IMR-90 (cell line): Measurements from ENCODE around the gene USP36. TPM values are rescaled to one million over a fixed set of nuclear protein-coding genes. Genes with fewer than 3 reads are reported as not detected.

Experiments used
- ATAC-seq: fragments of 200-7000 bp; cut with Tn5 transposase; 2 replicates; pipeline ENCODE4 v1.9.1; 2020; ENCODE audit warnings: low read depth, mild to moderate bottlenecking, moderate library complexity
- BruUV-seq: library from RNA; stranded (reverse); fragments of 400-500 nt; replicated peaks from 2 replicates; lab custom pipeline; 2021; lab: Mats Ljungman, UMichigan
- CTCF ChIA-PET: fragments of 300-600 bp; formaldehyde crosslinking; extraction: SDS; loops from one replicate; lab custom pipeline; 2021; ENCODE audit warnings: antibody characterized with exemption; lab: Yijun Ruan, JAX
- POLR2A ChIA-PET: fragments of 300-600 bp; sonication (Branson Sonifier 250); formaldehyde crosslinking; loops from one replicate; lab custom pipeline; 2022; ENCODE audit warnings: antibody characterized with exemption; ENCODE audit not compliant: unreplicated experiment; lab: Charles Lee
- DNase-seq: peaks from one replicate; pipeline ENCODE4 v3.0.0; 2013
- H2AFZ ChIP-seq: replicated peaks from 2 replicates; pipeline ENCODE3; 2013; ENCODE audit warnings: low read length, mild to moderate bottlenecking; ENCODE audit not compliant: poor library complexity
- H2AK5ac ChIP-seq: 2 replicates; pipeline ENCODE4 v1.6.1; 2013; ENCODE audit warnings: low read depth, low read length, inconsistent platforms
- H2AK9ac ChIP-seq: replicated peaks from 2 replicates; pipeline ENCODE3; 2013; ENCODE audit warnings: mild to moderate bottlenecking, low read depth, low read length, moderate library complexity; ENCODE audit not compliant: poor library complexity
- H2BK120ac ChIP-seq: 2 replicates; pipeline ENCODE4 v1.6.1; 2013; ENCODE audit warnings: low read depth, low read length, inconsistent platforms
- H2BK15ac ChIP-seq: 3 replicates; pipeline ENCODE4 v1.6.1; 2013; ENCODE audit warnings: low read depth, low read length, inconsistent platforms
- H2BK20ac ChIP-seq: 2 replicates; pipeline ENCODE4 v1.6.1; 2013; ENCODE audit warnings: low read depth, mild to moderate bottlenecking, inconsistent platforms, low read length, moderate library complexity
- H2BK5ac ChIP-seq: 2 replicates; pipeline ENCODE4 v1.6.1; 2013; ENCODE audit warnings: mild to moderate bottlenecking, low read depth, low read length, inconsistent platforms; ENCODE audit not compliant: poor library complexity, severe bottlenecking
- H3K14ac ChIP-seq: replicated peaks from 2 replicates; pipeline ENCODE4 v1.6.1; 2013; ENCODE audit warnings: low read depth, low read length, inconsistent platforms
- H3K18ac ChIP-seq: 2 replicates; pipeline ENCODE4 v1.6.1; 2013; ENCODE audit warnings: low read depth, low read length, control low read depth
- H3K23ac ChIP-seq: 2 replicates; pipeline ENCODE4 v1.6.1; 2013; ENCODE audit warnings: low read depth, low read length, inconsistent platforms
- H3K27ac ChIP-seq: 2 replicates; pipeline ENCODE4 v1.5.1; 2013; ENCODE audit warnings: mild to moderate bottlenecking, control low read depth, low read length; ENCODE audit not compliant: insufficient read depth
- H3K27me3 ChIP-seq: 2 replicates; pipeline ENCODE4 v1.6.1; 2013; ENCODE audit warnings: low read length; ENCODE audit not compliant: control insufficient read depth, insufficient read depth
- H3K36me3 ChIP-seq: 2 replicates; pipeline ENCODE4 v1.6.1; 2013; ENCODE audit warnings: low read length, mixed read lengths; ENCODE audit not compliant: control insufficient read depth, insufficient read depth
- H3K4ac ChIP-seq: 2 replicates; pipeline ENCODE4 v1.6.1; 2013; ENCODE audit warnings: low read depth, low read length, inconsistent platforms
- H3K4me1 ChIP-seq: 2 replicates; pipeline ENCODE4 v1.6.1; 2013; ENCODE audit warnings: low read length, mixed read lengths; ENCODE audit not compliant: control insufficient read depth, insufficient read depth
- H3K4me2 ChIP-seq: 2 replicates; pipeline ENCODE4 v1.6.1; 2013; ENCODE audit warnings: low read depth, mild to moderate bottlenecking, control low read depth, low read length, moderate library complexity
- H3K4me3 ChIP-seq: 2 replicates; pipeline ENCODE4 v1.5.1; 2013; ENCODE audit warnings: low read depth, mild to moderate bottlenecking, control low read depth, low read length, moderate library complexity; ENCODE audit not compliant: insufficient read depth
- H3K56ac ChIP-seq: 2 replicates; pipeline ENCODE4 v1.6.1; 2013; ENCODE audit warnings: low read length, inconsistent platforms; ENCODE audit not compliant: insufficient read depth; ENCODE audit errors: extremely low read depth
- H3K79me1 ChIP-seq, 2 experiments: 2 replicates each; pipeline ENCODE4 v1.6.1; 2013; ENCODE audit warnings: low read length in 2 of 2, inconsistent platforms in 1 of 2, low read depth in 1 of 2
- H3K9ac ChIP-seq: 2 replicates; pipeline ENCODE4 v1.6.1; 2013; ENCODE audit warnings: low read depth, low read length, control low read depth
- H3K9me1 ChIP-seq: 2 replicates; pipeline ENCODE4 v1.6.1; 2013; ENCODE audit warnings: low read length, inconsistent platforms; ENCODE audit not compliant: insufficient read depth
- H3K9me3 ChIP-seq: 2 replicates; pipeline ENCODE4 v1.6.1; 2013; ENCODE audit warnings: low read length; ENCODE audit not compliant: control insufficient read depth, insufficient read depth
- H4K20me1 ChIP-seq: 2 replicates; pipeline ENCODE4 v1.6.1; 2013; ENCODE audit warnings: low read length, inconsistent platforms; ENCODE audit not compliant: insufficient read depth
- H4K5ac ChIP-seq: 2 replicates; pipeline ENCODE4 v1.6.1; 2013; ENCODE audit warnings: mild to moderate bottlenecking, low read depth, low read length, control low read depth
- H4K8ac ChIP-seq, 2 experiments: 2 replicates each; pipeline ENCODE4 v1.6.1; 2013; ENCODE audit warnings: low read depth in 2 of 2, low read length in 2 of 2, control low read depth in 1 of 2, inconsistent platforms in 1 of 2
- H4K91ac ChIP-seq: 2 replicates; pipeline ENCODE4 v1.6.1; 2013; ENCODE audit warnings: low read depth, low read length, inconsistent platforms; ENCODE audit not compliant: insufficient read depth
- BHLHE40 ChIP-seq: fragments of 150-350 bp; IDR thresholded peaks from 2 replicates; pipeline ENCODE4 v1.6.1; 2016; ENCODE audit warnings: mild to moderate bottlenecking, low read depth, low read length
- FOS ChIP-seq: fragments of 150-350 bp; IDR thresholded peaks from 2 replicates; pipeline ENCODE4 v1.6.1; 2016; ENCODE audit warnings: low read depth, low read length
- MAFK ChIP-seq: IDR thresholded peaks from 2 replicates; pipeline ENCODE4 v1.6.1; 2012; ENCODE audit warnings: low read depth, low read length, improper control_type of control experiment
- MXI1 ChIP-seq: IDR thresholded peaks from 2 replicates; pipeline ENCODE4 v1.6.1; 2012; ENCODE audit warnings: low read depth, mild to moderate bottlenecking, low read length, moderate library complexity, borderline replicate concordance
- NFE2L2 ChIP-seq: fragments of 150-350 bp; IDR thresholded peaks from 2 replicates; pipeline ENCODE4 v1.6.1; 2016; ENCODE audit warnings: low read depth, mild to moderate bottlenecking, low read length
- POLR2A ChIP-seq: IDR thresholded peaks from 2 replicates; pipeline ENCODE4 v1.6.1; 2012; ENCODE audit warnings: mild to moderate bottlenecking, low read depth, low read length
- RAD21 ChIP-seq: IDR thresholded peaks from 2 replicates; pipeline ENCODE4 v1.6.1; 2012; ENCODE audit warnings: low read length, improper control_type of control experiment
- RCOR1 ChIP-seq: IDR thresholded peaks from 2 replicates; pipeline ENCODE4 v1.6.1; 2012; ENCODE audit warnings: mild to moderate bottlenecking, low read length, improper control_type of control experiment; ENCODE audit not compliant: insufficient replicate concordance
- RFX5 ChIP-seq: IDR thresholded peaks from 2 replicates; pipeline ENCODE4 v1.8.0; 2012; ENCODE audit warnings: low read depth, mild to moderate bottlenecking, low read length, moderate library complexity
- WGBS, 2 experiments: methylation state at CpG; one replicate each; pipeline versions ENCODE4 v1.1.5 to v1.1.7; 2013; ENCODE audit warnings: missing lambda C conversion rate in 2 of 2; ENCODE audit not compliant: insufficient read length in 1 of 2; ENCODE audit errors: extremely low coverage in 2 of 2; 5-methylcytosine and 5-hydroxymethylcytosine counted together
- dilution Hi-C: fragments of 300-500 bp; cut with HindIII; formaldehyde crosslinking; loops from one replicate; pipeline ENCODE4 v1.14.3; 2018; ENCODE audit warnings: low sequenced_read_pairs; ENCODE audit not compliant: unreplicated experiment
- in situ Hi-C: fragments of 300-500 bp; cut with MboI; formaldehyde crosslinking; loops from 3 replicates; pipeline ENCODE4 v1.14.3; 2019; ENCODE audit warnings: low sequenced_read_pairs, inconsistent platforms, mixed read lengths
- intact Hi-C: fragments of 100-400 bp; cut with micrococcal nuclease; formaldehyde crosslinking; loops from 2 replicates; pipeline ENCODE4 v1.10.0; 2022
- polyA plus RNA-seq, 3 experiments: library from polyadenylated mRNA; depleted of rRNA; stranded (reverse); fragments of >200 nt; gene quantifications; 2 replicates each; pipeline ENCODE4 v1.2.3, GENCODE V29; 2012; ENCODE audit warnings: low replicate concordance in 1 of 3
- total RNA-seq: library from RNA; depleted of rRNA; stranded (reverse); fragments of >200 nt; gene quantifications from 2 replicates; pipeline ENCODE4 v1.2.3, GENCODE V29; 2012
- TF ChIP-seq, protein P1 (sequence below): fragments of 150-350 bp; IDR thresholded peaks from 2 replicates; pipeline ENCODE4 v1.6.1; 2016; ENCODE audit warnings: low read depth, mild to moderate bottlenecking, low read length, moderate library complexity, borderline replicate concordance
- TF ChIP-seq, protein P2 (sequence below): conservative IDR thresholded peaks from 2 replicates; pipeline ENCODE4 v1.5.1; 2012; ENCODE audit warnings: mild to moderate bottlenecking, low read depth, low read length, improper control_type of control experiment
- TF ChIP-seq, protein P3 (sequence below): fragments of 150-350 bp; IDR thresholded peaks from 2 replicates; pipeline ENCODE4 v1.6.1; 2017; ENCODE audit warnings: mild to moderate bottlenecking, antibody characterized with exemption, low read length, low read depth

The USP36 gene
- total and polyA plus RNA-seq, 2 of the 4 experiments (the other 2 are of a cell fraction): 30.6 to 38.3 TPM

DNA sequence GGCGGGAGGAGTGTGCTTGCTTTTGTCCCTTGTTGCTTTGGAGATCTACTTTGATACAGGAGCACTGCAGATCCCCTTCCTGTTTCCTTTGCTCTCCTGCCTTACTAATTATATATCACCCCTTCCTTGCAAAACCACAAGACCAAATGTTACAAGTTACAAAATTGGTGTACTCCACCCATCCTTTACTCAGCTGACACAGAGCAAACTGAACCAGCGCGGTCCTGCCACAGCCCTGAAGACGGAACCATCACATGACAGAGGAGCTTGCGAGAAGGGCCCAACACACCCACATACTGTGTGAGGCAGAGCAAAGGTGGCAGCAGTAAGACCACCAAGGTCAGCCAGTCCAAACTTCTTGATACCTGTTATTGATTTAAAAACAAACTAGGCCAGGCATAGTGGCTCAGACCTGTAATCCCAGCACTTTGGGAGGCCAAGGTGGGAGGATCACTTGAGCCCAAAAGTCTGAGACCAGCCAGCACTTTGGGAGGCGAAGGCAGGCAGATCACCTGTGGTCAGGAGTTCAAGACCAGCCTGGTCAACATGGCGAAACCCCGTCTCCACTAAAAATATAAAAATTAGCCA, 91.8 kb downstream of the USP36 start:
- Histone ChIP-seq H4K5ac (no peak overlapping the region), H4K91ac (no peak overlapping the region), H2AFZ (no peak overlapping the region), H3K56ac (no peak overlapping the region), H3K27ac (no peak overlapping the region), H2BK120ac (no peak overlapping the region), H3K36me3 (no peaks in the 10 kb centered on the region), H2BK15ac (no peak overlapping the region), H3K23ac (no peak overlapping the region), H2AK9ac (no peak overlapping the region), H3K79me1 (peaks cover 44 to 67% of the 10 kb centered on the region in 2 experiments), H3K9me1 (peaks cover 4% of the 10 kb centered on the region), H3K14ac (0 out of 2 replicates have a peak overlapping the region, but pooled peaks have one; percentile 19), H3K4me3 (no peak overlapping the region), H4K8ac (0 out of 4 replicates have a peak overlapping the region, but pooled peaks of 1 of the 2 experiments have one; percentile 2), H2AK5ac (no peak overlapping the region), H4K20me1 (peaks cover 35% of the 10 kb centered on the region), H3K4ac (no peak overlapping the region), H3K9ac (no peak overlapping the region), H2BK20ac (no peak overlapping the region), H3K4me2 (no peak overlapping the region), H3K18ac (no peak overlapping the region), H3K27me3 (no peaks in the 10 kb centered on the region), H3K9me3 (no peaks in the 10 kb centered on the region), H2BK5ac (no peak overlapping the region), H3K4me1 (peaks cover 9% of the 10 kb centered on the region)
- WGBS, 2 experiments: no CpG with 5 or more reads among the region's 8 CpGs
- ATAC-seq (peak; percentile 31; the same call in 1 of the 2 replicates), DNase-seq (peak; percentile 24)
- ChIA-PET CTCF (interaction anchor here (1.5 kb wide), 1 partner anchor 13 kb away, joined by 3 read pairs; no protein-coding TSS in a partner anchor), POLR2A (no interaction called here)
- intact Hi-C loops: no loop called here
- in situ Hi-C loops: no loop called here
- dilution Hi-C loops: no loop called here
- TF ChIP-seq, protein P1, sequence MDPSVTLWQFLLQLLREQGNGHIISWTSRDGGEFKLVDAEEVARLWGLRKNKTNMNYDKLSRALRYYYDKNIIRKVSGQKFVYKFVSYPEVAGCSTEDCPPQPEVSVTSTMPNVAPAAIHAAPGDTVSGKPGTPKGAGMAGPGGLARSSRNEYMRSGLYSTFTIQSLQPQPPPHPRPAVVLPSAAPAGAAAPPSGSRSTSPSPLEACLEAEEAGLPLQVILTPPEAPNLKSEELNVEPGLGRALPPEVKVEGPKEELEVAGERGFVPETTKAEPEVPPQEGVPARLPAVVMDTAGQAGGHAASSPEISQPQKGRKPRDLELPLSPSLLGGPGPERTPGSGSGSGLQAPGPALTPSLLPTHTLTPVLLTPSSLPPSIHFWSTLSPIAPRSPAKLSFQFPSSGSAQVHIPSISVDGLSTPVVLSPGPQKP: no peak
- TF ChIP-seq MXI1 (no peak), MAFK (no peak), POLR2A (no peak), RAD21 (no peak), RFX5 (no peak), BHLHE40 (no peak), FOS (no peak), NFE2L2 (no peak), RCOR1 (no peak)
- TF ChIP-seq, protein P2, sequence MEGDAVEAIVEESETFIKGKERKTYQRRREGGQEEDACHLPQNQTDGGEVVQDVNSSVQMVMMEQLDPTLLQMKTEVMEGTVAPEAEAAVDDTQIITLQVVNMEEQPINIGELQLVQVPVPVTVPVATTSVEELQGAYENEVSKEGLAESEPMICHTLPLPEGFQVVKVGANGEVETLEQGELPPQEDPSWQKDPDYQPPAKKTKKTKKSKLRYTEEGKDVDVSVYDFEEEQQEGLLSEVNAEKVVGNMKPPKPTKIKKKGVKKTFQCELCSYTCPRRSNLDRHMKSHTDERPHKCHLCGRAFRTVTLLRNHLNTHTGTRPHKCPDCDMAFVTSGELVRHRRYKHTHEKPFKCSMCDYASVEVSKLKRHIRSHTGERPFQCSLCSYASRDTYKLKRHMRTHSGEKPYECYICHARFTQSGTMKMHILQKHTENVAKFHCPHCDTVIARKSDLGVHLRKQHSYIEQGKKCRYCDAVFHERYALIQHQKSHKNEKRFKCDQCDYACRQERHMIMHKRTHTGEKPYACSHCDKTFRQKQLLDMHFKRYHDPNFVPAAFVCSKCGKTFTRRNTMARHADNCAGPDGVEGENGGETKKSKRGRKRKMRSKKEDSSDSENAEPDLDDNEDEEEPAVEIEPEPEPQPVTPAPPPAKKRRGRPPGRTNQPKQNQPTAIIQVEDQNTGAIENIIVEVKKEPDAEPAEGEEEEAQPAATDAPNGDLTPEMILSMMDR: no peak
- TF ChIP-seq, protein P3, sequence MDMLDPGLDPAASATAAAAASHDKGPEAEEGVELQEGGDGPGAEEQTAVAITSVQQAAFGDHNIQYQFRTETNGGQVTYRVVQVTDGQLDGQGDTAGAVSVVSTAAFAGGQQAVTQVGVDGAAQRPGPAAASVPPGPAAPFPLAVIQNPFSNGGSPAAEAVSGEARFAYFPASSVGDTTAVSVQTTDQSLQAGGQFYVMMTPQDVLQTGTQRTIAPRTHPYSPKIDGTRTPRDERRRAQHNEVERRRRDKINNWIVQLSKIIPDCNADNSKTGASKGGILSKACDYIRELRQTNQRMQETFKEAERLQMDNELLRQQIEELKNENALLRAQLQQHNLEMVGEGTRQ: no peak
- BruUV-seq: no TSS peak
